HEK293T (cell line): Measurements from ENCODE around the gene CAV3.

Experiments
- ARNT ChIP-seq: fragments of 450-650 bp; IDR thresholded peaks from 2 replicates; pipeline ENCODE4 v1.6.1; 2017; ENCODE audit warnings: mild to moderate bottlenecking
- BHLHE40 ChIP-seq: fragments of 450-650 bp; IDR thresholded peaks from 2 replicates; pipeline ENCODE4 v1.6.1; 2016; ENCODE audit warnings: mild to moderate bottlenecking, moderate library complexity, borderline replicate concordance
- CTBP1 ChIP-seq: fragments of 450-650 bp; IDR thresholded peaks from 2 replicates; pipeline ENCODE4 v1.6.1; 2016; ENCODE audit warnings: borderline replicate concordance
- ELF4 ChIP-seq: fragments of 450-650 bp; IDR thresholded peaks from 2 replicates; pipeline ENCODE4 v1.6.1; 2017; ENCODE audit warnings: antibody characterized with exemption
- FOXA1 ChIP-seq: fragments of 450-650 bp; IDR thresholded peaks from 2 replicates; pipeline ENCODE4 v1.6.1; 2016; ENCODE audit warnings: mild to moderate bottlenecking
- FOXK2 ChIP-seq: fragments of 450-650 bp; IDR thresholded peaks from 2 replicates; pipeline ENCODE4 v1.6.1; 2016; ENCODE audit warnings: mild to moderate bottlenecking
- FOXM1 ChIP-seq: fragments of 450-650 bp; IDR thresholded peaks from 2 replicates; pipeline ENCODE4 v1.6.1; 2017; ENCODE audit warnings: mild to moderate bottlenecking, borderline replicate concordance
- HDGF ChIP-seq: fragments of 450-650 bp; IDR thresholded peaks from 2 replicates; pipeline ENCODE4 v1.6.1; 2017; ENCODE audit warnings: antibody characterized with exemption, borderline replicate concordance
- L3MBTL2 ChIP-seq: fragments of 450-650 bp; conservative IDR thresholded peaks from 2 replicates; pipeline ENCODE4 v1.6.1; 2016; ENCODE audit warnings: mild to moderate bottlenecking
- LEF1 ChIP-seq: fragments of 450-650 bp; IDR thresholded peaks from 2 replicates; pipeline ENCODE4 v1.6.1; 2017; ENCODE audit warnings: mild to moderate bottlenecking, borderline replicate concordance
- NFRKB ChIP-seq: fragments of 450-650 bp; IDR thresholded peaks from 2 replicates; pipeline ENCODE4 v1.6.1; 2016; ENCODE audit warnings: mild to moderate bottlenecking, moderate library complexity
- PKNOX1 ChIP-seq: fragments of 450-650 bp; IDR thresholded peaks from 2 replicates; pipeline ENCODE4 v1.6.1; 2016
- SP1 ChIP-seq: fragments of 450-650 bp; IDR thresholded peaks from 2 replicates; pipeline ENCODE4 v1.6.1; 2017
- ZNF384 ChIP-seq: fragments of 450-650 bp; IDR thresholded peaks from 2 replicates; pipeline ENCODE4 v1.6.1; 2016

- no peak for TF ChIP-seq PKNOX1
- TF ChIP-seq L3MBTL2: no peak
- TF ChIP-seq LEF1: no peak
- no peak for TF ChIP-seq FOXM1
- no peak for TF ChIP-seq ZNF384
- no peak for TF ChIP-seq CTBP1
- no peak for TF ChIP-seq ELF4
- TF ChIP-seq BHLHE40: no peak
- TF ChIP-seq NFRKB: no peak
- TF ChIP-seq ARNT: no peak
- no peak for TF ChIP-seq FOXA1
- TF ChIP-seq SP1: no peak
- no peak for TF ChIP-seq HDGF
- TF ChIP-seq FOXK2: no peak
These were observed 19.2 kb downstream of the CAV3 start for GRCh38 chr3:8752832-8753231.
